Activated T-helper 2 cell treated with anti-CD3 and anti-CD28 coated beads, Interferon-gamma antibody, Interleukin-2, Interleukin-4, amounts not matched to agents 10 μg/mL and 5 μg/mL and 100 μg/mL, durations not matched to agents 14 hours and 24 hours and 36 hours (primary cell): ENCODE data around the gene PEAK1. TPM values are rescaled to one million over a fixed set of nuclear protein-coding genes. Genes with fewer than 3 reads are reported as not detected.
"Not testable (repeated sequence)": the region's sequence is repeated elsewhere in the genome, so short reads cannot be mapped to it uniquely, and the experiment has no call there.

Experiments
- DNase-seq: peaks from one replicate; pipeline ENCODE4 v3.0.0; 2021; ENCODE audit warnings: low spot score
- H3K27ac Mint-ChIP-seq: one replicate; pipeline ENCODE4 v1.8.0; 2021; ENCODE audit warnings: mixed read lengths
- H3K27me3 Mint-ChIP-seq: one replicate; pipeline ENCODE4 v1.8.0; 2021; ENCODE audit warnings: low read depth, mixed read lengths
- H3K36me3 Mint-ChIP-seq: one replicate; pipeline ENCODE4 v1.8.0; 2021; ENCODE audit warnings: low read depth, mixed read lengths
- H3K4me1 Mint-ChIP-seq: one replicate; pipeline ENCODE4 v1.8.0; 2021; ENCODE audit warnings: low read depth, mixed read lengths
- H3K4me3 Mint-ChIP-seq: one replicate; pipeline ENCODE4 v1.8.0; 2021; ENCODE audit warnings: low read depth, mild to moderate bottlenecking, moderate library complexity, mixed read lengths
- H3K9me3 Mint-ChIP-seq: one replicate; pipeline ENCODE4 v1.8.0; 2021; ENCODE audit warnings: mixed read lengths
- intact Hi-C: fragments of 100-400 bp; cut with micrococcal nuclease; formaldehyde crosslinking; loops from one replicate; pipeline ENCODE4 v1.15.1; 2023
- total RNA-seq: library from RNA; stranded (reverse); gene quantifications from 2 replicates; pipeline ENCODE4 v1.2.3, GENCODE V29; 2022

The PEAK1 gene
- total RNA-seq, 1 donor from 2014 or later: 26.0 TPM

- DNase-seq, H3K9me3 Mint-ChIP-seq, intact Hi-C loops, H3K27me3 Mint-ChIP-seq, H3K36me3 Mint-ChIP-seq: not testable (repeated sequence)
- Mint-ChIP-seq H3K4me3 (peak overlapping the region; percentile 19), H3K27ac (peak overlapping the region; percentile 85), H3K4me1 (peaks cover 41% of the 10 kb centered on the region)
Observed at GRCh38 chr15:77410157-77410500, 9.8 kb downstream of the PEAK1 start.

- H3K4me1 Mint-ChIP-seq: peaks cover 39% of the 10 kb centered on the region
- intact Hi-C loops: loop anchor here (1.0 kb wide), 1 partner anchor 21 kb away; no protein-coding TSS in a partner anchor
- no peaks in the 10 kb centered on the region for H3K27me3 Mint-ChIP-seq
- no peaks in the 10 kb centered on the region for H3K9me3 Mint-ChIP-seq
- peak overlapping the region; percentile 63 for H3K4me3 Mint-ChIP-seq
- peaks cover 9% of the 10 kb centered on the region for H3K36me3 Mint-ChIP-seq
- peak; percentile 22 for DNase-seq
- peak overlapping the region; percentile 85 for H3K27ac Mint-ChIP-seq
Observed at GRCh38 chr15:77409259-77410156, 10.4 kb downstream of the PEAK1 start.

GRCh38 chr15:77406846-77407245, 13.1 kb downstream of the PEAK1 start:
- Mint-ChIP-seq H3K36me3 (peaks cover 9% of the 10 kb centered on the region), H3K4me1 (peaks cover 47% of the 10 kb centered on the region), H3K4me3 (no peak overlapping the region), H3K9me3 (no peaks in the 10 kb centered on the region), H3K27ac (no peak overlapping the region), H3K27me3 (no peaks in the 10 kb centered on the region)
- no peak for DNase-seq
- intact Hi-C loops: no loop called here

GRCh38 chr15:77406173-77406759, 13.6 kb downstream of the PEAK1 start:
- H3K9me3 Mint-ChIP-seq, H3K27me3 Mint-ChIP-seq, H3K4me3 Mint-ChIP-seq, H3K36me3 Mint-ChIP-seq, intact Hi-C loops, DNase-seq, H3K27ac Mint-ChIP-seq: not testable (repeated sequence)
- peaks cover 48% of the 10 kb centered on the region for H3K4me1 Mint-ChIP-seq

- Mint-ChIP-seq H3K9me3 (peaks cover 29% of the 10 kb centered on the region), H3K4me3 (no peak overlapping the region), H3K36me3 (peaks cover 28% of the 10 kb centered on the region), H3K4me1 (peaks cover 37% of the 10 kb centered on the region), H3K27me3 (no peaks in the 10 kb centered on the region), H3K27ac (peak overlapping the region; percentile 33)
- intact Hi-C loops: loop anchor here (2.0 to 5.0 kb wide), 3 partner anchors 18 to 216 kb away; partner anchors contain the start of genes HMG20A and PEAK1
- no peak for DNase-seq
Observed at GRCh38 chr15:77402740-77403379, 17.0 kb downstream of the PEAK1 start.

GRCh38 chr15:77400258-77400657, 19.6 kb downstream of the PEAK1 start:
- Mint-ChIP-seq H3K4me3 (no peak overlapping the region), H3K36me3 (peaks cover 35% of the 10 kb centered on the region), H3K4me1 (peaks cover 15% of the 10 kb centered on the region), H3K27me3 (no peaks in the 10 kb centered on the region), H3K9me3 (peaks cover 54% of the 10 kb centered on the region), H3K27ac (no peak overlapping the region)
- intact Hi-C loops: loop anchor here (5.0 kb wide), 2 partner anchors 43 to 213 kb away; no protein-coding TSS in a partner anchor
- DNase-seq: no peak

DNA sequence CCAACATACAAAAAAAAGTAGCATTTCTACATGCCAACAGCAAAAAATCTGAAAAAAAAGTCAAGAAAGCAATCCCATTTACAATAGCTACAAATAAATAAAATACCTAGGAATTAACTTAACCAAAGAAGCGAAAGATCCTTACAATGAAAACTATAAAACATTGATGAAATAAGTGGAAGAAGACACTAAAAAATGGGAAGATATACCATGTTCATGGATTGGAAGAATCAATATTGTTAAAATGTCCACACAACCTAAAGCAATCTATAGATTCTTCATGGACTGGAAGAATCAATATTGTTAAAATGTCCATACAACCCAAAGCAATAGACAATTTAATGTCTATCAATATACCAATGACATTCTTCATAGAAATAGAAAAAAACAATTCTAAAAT, 21.0 kb downstream of the PEAK1 start:
- H3K27ac Mint-ChIP-seq: no peak overlapping the region
- no peak overlapping the region for H3K4me3 Mint-ChIP-seq
- H3K9me3 Mint-ChIP-seq: peaks cover 64% of the 10 kb centered on the region
- intact Hi-C loops: no loop called here
- DNase-seq: no peak
- H3K4me1 Mint-ChIP-seq: peaks cover 15% of the 10 kb centered on the region
- H3K27me3 Mint-ChIP-seq: no peaks in the 10 kb centered on the region
- peaks cover 39% of the 10 kb centered on the region for H3K36me3 Mint-ChIP-seq

DNA sequence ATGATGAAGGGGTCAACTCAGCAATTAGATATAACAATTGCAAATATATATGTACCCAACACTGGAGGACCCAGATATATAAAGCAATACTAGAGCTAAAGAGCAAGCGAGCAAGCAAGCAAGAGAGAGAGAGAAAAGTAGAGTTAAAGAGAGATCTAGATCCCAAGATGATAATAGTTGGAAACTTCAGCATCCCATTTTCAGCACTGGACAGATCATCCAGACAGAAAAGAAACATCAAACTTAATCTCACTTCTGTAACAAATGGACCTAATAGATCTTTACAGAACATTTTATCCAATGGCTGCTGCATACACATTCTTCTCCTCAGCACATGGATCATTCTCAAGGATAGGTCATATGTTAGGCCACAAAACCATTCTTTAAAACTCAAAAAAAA, 23.2 kb downstream of the PEAK1 start:
- intact Hi-C loops: no loop called here
- peaks cover 64% of the 10 kb centered on the region for H3K9me3 Mint-ChIP-seq
- no peaks in the 10 kb centered on the region for H3K27me3 Mint-ChIP-seq
- H3K4me3 Mint-ChIP-seq: no peak overlapping the region
- DNase-seq: no peak
- H3K36me3 Mint-ChIP-seq: peaks cover 41% of the 10 kb centered on the region
- H3K27ac Mint-ChIP-seq: no peak overlapping the region
- H3K4me1 Mint-ChIP-seq: peaks cover 3% of the 10 kb centered on the region

DNA sequence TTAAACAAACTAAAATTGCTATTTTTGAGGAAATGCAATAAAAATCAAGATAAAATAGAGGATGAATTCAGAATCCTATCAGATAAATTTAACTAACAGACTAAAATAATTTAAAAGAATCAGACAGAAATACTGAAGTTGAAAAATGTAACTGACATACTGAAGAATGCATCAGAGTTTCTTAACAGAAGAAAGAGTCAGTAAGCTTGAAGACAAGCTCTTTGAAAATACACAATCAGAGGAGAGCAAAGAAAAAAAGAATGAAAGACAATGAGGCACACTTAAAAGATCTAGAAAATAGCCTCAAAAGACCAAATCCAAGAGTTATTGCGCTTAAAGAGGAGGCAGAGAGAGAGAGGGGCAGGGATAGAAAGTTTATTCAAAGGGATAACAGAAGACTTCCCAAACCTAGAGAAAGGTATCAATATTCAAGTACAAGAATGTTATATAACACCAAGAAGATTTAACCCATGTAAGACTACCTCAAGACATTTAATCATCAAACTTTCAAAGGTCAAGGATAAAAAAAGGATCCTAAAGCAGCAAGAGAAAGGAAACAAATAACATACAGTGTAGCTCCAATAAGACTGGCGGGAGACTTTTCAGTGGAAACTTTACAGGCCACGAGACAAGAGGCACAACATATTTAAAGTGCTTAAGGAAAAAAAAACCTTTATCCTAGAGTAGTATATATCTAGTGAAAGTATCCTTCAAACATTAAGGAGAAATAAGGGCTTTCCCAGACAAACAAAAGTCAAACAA, 24.7 kb downstream of the PEAK1 start:
- no peaks in the 10 kb centered on the region for H3K27me3 Mint-ChIP-seq
- peaks cover 40% of the 10 kb centered on the region for H3K36me3 Mint-ChIP-seq
- H3K9me3 Mint-ChIP-seq: peaks cover 57% of the 10 kb centered on the region
- H3K27ac Mint-ChIP-seq: no peak overlapping the region
- intact Hi-C loops: no loop called here
- no peak for DNase-seq
- H3K4me3 Mint-ChIP-seq: no peak overlapping the region
- H3K4me1 Mint-ChIP-seq: no peaks in the 10 kb centered on the region

DNA sequence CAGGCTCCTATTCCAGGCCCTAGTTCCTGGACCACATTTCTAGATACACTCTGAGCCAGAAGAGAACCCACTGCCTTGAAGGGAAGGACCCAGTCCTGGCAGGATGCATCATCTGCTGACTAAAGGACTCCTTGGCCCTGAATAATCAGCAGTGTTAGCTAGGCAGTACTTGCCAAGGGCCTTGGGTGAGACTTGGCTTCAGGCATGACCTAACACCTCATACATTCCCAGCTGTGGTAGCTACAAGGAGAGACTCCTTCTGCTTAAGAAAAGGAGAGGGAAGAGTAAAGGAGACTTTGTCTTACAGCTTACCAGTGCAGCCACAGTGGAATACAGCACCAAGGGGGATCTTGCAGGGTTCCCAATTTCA, 26.4 kb downstream of the PEAK1 start:
- H3K9me3 Mint-ChIP-seq: peaks cover 40% of the 10 kb centered on the region

DNA sequence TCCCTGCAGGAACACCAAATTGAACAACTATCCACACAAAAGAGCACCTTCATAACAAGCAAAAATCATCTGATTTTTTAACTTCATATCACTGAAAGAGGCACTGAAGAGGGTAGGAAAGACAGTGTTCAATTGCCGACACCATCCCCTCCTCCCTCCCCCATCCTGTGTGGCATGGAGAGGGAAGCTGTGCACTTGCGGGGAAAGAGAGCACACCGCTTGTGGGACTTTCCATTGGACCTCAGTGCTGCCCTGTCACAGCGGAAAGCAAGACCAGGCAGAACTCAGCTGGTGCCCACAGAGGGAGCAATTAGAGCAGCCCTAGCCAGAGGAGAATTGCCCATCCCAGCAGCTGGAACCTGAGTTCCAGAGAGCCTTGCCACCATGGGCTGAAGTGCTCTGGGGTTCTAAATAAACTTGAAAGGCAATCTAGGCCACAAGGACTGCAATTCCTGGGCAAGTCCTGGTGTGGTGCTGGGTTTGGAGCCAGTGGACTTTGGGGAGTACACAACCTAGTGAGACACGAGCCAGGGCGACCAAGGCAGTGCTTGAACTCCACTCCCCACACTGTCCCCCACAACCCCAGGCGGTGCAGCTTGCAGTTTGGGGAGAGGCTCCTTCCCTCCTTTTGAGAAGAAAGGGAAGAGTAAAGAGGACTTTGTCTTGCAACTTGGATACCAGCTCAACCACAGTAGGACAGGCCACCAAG, 27.0 kb downstream of the PEAK1 start:
- H3K4me3 Mint-ChIP-seq: no peak overlapping the region
- H3K27ac Mint-ChIP-seq: no peak overlapping the region
- peaks cover 23% of the 10 kb centered on the region for H3K36me3 Mint-ChIP-seq
- intact Hi-C loops: no loop called here
- peaks cover 35% of the 10 kb centered on the region for H3K9me3 Mint-ChIP-seq
- DNase-seq: no peak
- H3K27me3 Mint-ChIP-seq: no peaks in the 10 kb centered on the region
- H3K4me1 Mint-ChIP-seq: no peaks in the 10 kb centered on the region

More for the DNA sequence above, 26.4 kb downstream of the PEAK1 start:
- DNase-seq: no peak
- H3K27me3 Mint-ChIP-seq: no peaks in the 10 kb centered on the region
- H3K27ac Mint-ChIP-seq: no peak overlapping the region
- intact Hi-C loops: no loop called here
- no peak overlapping the region for H3K4me3 Mint-ChIP-seq
- peaks cover 26% of the 10 kb centered on the region for H3K36me3 Mint-ChIP-seq
- H3K4me1 Mint-ChIP-seq: no peaks in the 10 kb centered on the region

DNA sequence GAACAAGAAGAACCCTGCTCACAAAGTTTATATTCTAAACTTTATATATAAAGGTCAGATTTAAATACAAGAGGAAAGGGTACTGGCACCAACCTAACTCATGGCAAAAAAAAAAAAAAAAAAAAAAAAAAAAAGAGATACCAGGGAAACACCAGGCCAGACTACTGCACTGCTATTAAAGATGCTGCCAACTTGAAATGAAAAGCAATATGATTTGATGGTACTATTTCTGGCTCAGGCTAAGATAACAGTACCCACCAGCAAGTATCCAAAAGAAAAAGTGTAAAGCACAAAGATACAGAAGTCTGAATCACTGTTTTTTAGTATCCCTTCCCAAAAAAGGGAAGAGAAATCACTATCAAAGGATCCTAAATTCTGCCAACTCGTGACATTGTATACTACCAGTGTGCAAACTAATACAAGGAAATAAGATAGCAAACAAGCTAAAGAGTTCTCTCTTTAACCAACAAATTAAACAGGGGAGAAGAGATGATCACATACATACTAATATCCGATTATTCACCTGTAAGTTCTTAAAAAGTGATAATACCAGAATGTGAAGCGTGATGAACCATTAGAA, 28.4 kb downstream of the PEAK1 start:
- Mint-ChIP-seq H3K4me1 (no peaks in the 10 kb centered on the region), H3K27me3 (no peaks in the 10 kb centered on the region)
- intact Hi-C loops: no loop called here

More for the DNA sequence above, 28.4 kb downstream of the PEAK1 start:
- H3K27ac Mint-ChIP-seq: no peak overlapping the region
- no peak for DNase-seq
- H3K9me3 Mint-ChIP-seq: peaks cover 22% of the 10 kb centered on the region
- no peak overlapping the region for H3K4me3 Mint-ChIP-seq
- H3K36me3 Mint-ChIP-seq: peaks cover 15% of the 10 kb centered on the region
